Tibial nerve (tissue), 4 donors: ENCODE data around the gene FFAR4. TPM values are rescaled to one million over a fixed set of nuclear protein-coding genes. Genes with fewer than 3 reads are reported as not detected.

Source experiments
- DNase-seq, 2 donors: peaks; one replicate each; pipeline ENCODE4 v3.0.0-alpha.2; 2019; ENCODE audit warnings: low spot score in 2 of 2
- H3K27ac ChIP-seq, 4 donors: fragments of 200-600 bp; sonication (generic) in 3 of 4; one replicate each; pipeline ENCODE4 v1.5.1; 2017 to 2019; ENCODE audit warnings: mild to moderate bottlenecking in 1 of 4
- H3K27me3 ChIP-seq, 2 donors: fragments of 200-600 bp; sonication (generic) in 1 of 2; one replicate each; pipeline versions ENCODE4 v1.5.1 to v1.6.0; 2017 to 2019
- H3K36me3 ChIP-seq, 3 donors: fragments of 200-600 bp; sonication (generic); one replicate each; pipeline ENCODE4 v1.5.1; 2018 to 2019
- H3K4me1 ChIP-seq, 4 donors: fragments of 200-600 bp; sonication (generic) in 3 of 4; one replicate each; pipeline ENCODE4 v1.5.1; 2017 to 2019
- H3K4me3 ChIP-seq, 4 donors: fragments of 200-600 bp; sonication (generic) in 3 of 4; one replicate each; pipeline ENCODE4 v1.5.1; 2017 to 2019; ENCODE audit warnings: mild to moderate bottlenecking in 1 of 4, moderate library complexity in 1 of 4
- H3K9me3 ChIP-seq, 4 donors: fragments of 200-600 bp; sonication (generic) in 3 of 4; one replicate each; pipeline ENCODE4 v1.5.1; 2017 to 2019
- EP300 ChIP-seq, 2 donors: sonication (generic); formaldehyde crosslinking; IDR thresholded peaks; one replicate each; pipeline ENCODE4 v1.6.1; 2017; ENCODE audit warnings: antibody characterized with exemption in 2 of 2, mild to moderate bottlenecking in 1 of 2
- POLR2A ChIP-seq, 2 donors: fragments of 450-650 bp; IDR thresholded peaks; one replicate each; pipeline ENCODE4 v1.6.1; 2017; ENCODE audit warnings: antibody characterized with exemption in 2 of 2, mild to moderate bottlenecking in 2 of 2, moderate library complexity in 2 of 2
- WGBS, 2 donors: methylation state at CpG; one replicate each; pipeline ENCODE4 v1.1.5; 2018; 5-methylcytosine and 5-hydroxymethylcytosine counted together
- total RNA-seq, 4 donors: library from RNA; depleted of rRNA; stranded (reverse); fragments of >200 nt; gene quantifications; one replicate each; pipeline ENCODE4 v1.1.0, GENCODE V29; 2016
- TF ChIP-seq, protein P1 (sequence below), 5 experiments: fragments of 200-600 bp in 3 of 5; fragments of 450-650 bp in 2 of 5; sonication (generic) in 3 of 5; IDR thresholded peaks; one replicate each; pipeline ENCODE4 v1.5.1; 2016 to 2019; ENCODE audit warnings: antibody characterized with exemption in 5 of 5, mild to moderate bottlenecking in 3 of 5, moderate library complexity in 2 of 5

FFAR4 gene
- total RNA-seq, 4 donors from 2014 or later, result 0.39 to 1.5 (median 0.97) TPM

DNA sequence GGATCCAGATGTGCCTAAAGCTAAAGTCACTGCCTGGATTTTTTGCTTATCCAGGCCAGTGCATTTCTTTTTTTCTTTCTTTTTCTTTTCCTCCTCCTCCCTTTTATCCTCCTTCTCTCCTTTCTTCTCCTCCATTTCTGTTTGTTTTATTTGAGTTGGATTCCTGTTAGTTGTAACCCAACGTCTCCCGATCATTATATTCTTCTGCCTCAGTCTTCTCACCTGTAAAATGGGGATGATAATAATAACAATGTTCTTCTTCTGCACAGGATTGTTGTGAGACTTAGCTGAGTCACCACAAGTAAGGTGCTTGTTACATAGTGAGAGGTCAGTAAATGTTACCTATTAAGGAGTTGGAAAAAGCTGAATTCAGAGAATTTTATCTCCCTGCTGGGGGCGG, 13.7 kb upstream of the FFAR4 start:
- Histone ChIP-seq H3K27ac (no peak overlapping the region), H3K9me3 (no peaks in the 10 kb centered on the region), H3K4me3 (no peak overlapping the region), H3K36me3 (no peaks in the 10 kb centered on the region), H3K27me3 (no peaks in the 10 kb centered on the region), H3K4me1 (no peaks in the 10 kb centered on the region)
- 92 to 94% methylated on average over 3 of the region's 3 CpGs for WGBS, 2 donors
- TF ChIP-seq EP300 (IDR thresholded peaks at IDR 0.05) (no peak), POLR2A (IDR thresholded peaks at IDR 0.05) (no peak)
- TF ChIP-seq, protein P1, sequence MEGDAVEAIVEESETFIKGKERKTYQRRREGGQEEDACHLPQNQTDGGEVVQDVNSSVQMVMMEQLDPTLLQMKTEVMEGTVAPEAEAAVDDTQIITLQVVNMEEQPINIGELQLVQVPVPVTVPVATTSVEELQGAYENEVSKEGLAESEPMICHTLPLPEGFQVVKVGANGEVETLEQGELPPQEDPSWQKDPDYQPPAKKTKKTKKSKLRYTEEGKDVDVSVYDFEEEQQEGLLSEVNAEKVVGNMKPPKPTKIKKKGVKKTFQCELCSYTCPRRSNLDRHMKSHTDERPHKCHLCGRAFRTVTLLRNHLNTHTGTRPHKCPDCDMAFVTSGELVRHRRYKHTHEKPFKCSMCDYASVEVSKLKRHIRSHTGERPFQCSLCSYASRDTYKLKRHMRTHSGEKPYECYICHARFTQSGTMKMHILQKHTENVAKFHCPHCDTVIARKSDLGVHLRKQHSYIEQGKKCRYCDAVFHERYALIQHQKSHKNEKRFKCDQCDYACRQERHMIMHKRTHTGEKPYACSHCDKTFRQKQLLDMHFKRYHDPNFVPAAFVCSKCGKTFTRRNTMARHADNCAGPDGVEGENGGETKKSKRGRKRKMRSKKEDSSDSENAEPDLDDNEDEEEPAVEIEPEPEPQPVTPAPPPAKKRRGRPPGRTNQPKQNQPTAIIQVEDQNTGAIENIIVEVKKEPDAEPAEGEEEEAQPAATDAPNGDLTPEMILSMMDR (IDR thresholded peaks at IDR 0.05), result no peak
- no peak for DNase-seq

DNA sequence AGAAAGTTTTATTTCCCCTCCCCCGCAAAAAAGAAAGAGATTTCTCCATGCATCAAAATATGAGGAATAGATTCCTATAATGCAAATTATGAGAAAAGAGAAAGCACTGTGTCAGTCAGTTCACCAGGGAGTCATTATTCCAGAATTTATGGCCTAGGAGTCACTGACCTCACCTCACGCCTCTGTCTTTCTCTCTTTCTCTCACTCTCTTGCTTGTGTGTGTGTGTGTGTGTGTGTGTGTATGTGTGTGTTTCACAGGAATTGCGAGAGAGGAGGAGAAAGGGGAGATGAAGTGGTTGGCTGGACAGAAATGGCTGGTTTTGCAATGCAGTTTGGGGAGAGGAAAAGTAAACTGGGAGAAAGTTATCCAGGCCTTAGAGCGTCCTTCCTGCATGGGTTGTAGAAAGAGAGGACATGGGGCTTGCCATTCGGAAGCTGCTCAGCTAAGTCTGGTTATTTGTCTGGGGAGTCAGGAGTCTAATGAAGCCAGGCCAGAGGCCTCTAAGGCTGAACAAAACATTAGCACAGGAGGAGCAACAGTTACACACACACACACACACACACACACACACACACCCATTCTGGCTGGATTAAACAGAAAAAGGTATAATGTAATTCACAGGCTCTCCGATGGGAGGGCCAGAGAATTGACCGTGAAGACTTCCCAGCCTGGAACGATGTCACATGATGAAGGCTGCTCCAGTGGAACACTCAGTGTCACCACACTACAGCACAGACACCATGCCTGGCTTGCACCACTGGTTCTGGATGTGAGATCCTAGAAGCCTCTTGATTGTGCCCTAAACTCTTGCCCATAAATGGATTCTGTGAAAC, 12.8 kb upstream of the FFAR4 start:
- no peak for DNase-seq
- Histone ChIP-seq H3K27me3 (no peaks in the 10 kb centered on the region), H3K36me3 (no peaks in the 10 kb centered on the region), H3K9me3 (no peaks in the 10 kb centered on the region), H3K4me3 (no peak overlapping the region), H3K27ac (no peak overlapping the region), H3K4me1 (no peaks in the 10 kb centered on the region)
- TF ChIP-seq, protein P1 (IDR thresholded peaks at IDR 0.05), result no peak
- TF ChIP-seq POLR2A (IDR thresholded peaks at IDR 0.05) (no peak), EP300 (IDR thresholded peaks at IDR 0.05) (no peak)
- WGBS, 2 donors, result 60 to 62% methylated on average over 8 of the region's 8 CpGs

DNA sequence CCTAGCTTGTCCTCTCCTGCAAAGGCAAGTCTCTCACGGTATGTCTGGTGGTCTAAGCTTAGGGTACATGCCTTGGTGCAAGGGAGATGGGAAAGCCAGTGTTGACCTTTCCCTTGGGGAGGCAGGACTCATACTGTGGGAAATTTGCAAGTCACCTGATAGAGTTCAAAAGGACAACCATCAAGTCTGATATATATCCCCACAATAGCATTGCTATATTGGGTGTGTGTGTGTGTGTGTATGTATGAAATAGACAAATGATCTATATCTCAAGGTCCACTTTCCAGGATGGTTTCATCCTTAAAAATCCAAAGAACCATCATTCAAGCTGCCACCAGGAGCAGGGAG, 12.2 kb upstream of the FFAR4 start:
- no peaks in the 10 kb centered on the region for H3K9me3 ChIP-seq
- 77 to 92% methylated on average over 1 of the region's 1 CpG for WGBS, 2 donors
- no peak for DNase-seq
- no peaks in the 10 kb centered on the region for H3K36me3 ChIP-seq
- TF ChIP-seq, protein P1 (IDR thresholded peaks at IDR 0.05), result no peak
- TF ChIP-seq EP300 (IDR thresholded peaks at IDR 0.05) (no peak), POLR2A (IDR thresholded peaks at IDR 0.05) (no peak)
- H3K4me1 ChIP-seq, result no peaks in the 10 kb centered on the region
- no peak overlapping the region for H3K27ac ChIP-seq
- H3K27me3 ChIP-seq, result no peaks in the 10 kb centered on the region
- no peak overlapping the region for H3K4me3 ChIP-seq

- H3K27ac ChIP-seq, result no peak overlapping the region
- no peaks in the 10 kb centered on the region for H3K36me3 ChIP-seq
- no peaks in the 10 kb centered on the region for H3K27me3 ChIP-seq
- no peaks in the 10 kb centered on the region for H3K9me3 ChIP-seq
- TF ChIP-seq, protein P1 (IDR thresholded peaks at IDR 0.05), result peak; percentile 30 to 59 (median 44)
- TF ChIP-seq EP300 (IDR thresholded peaks at IDR 0.05) (no peak), POLR2A (IDR thresholded peaks at IDR 0.05) (no peak)
- peak; percentile 43 to 51 for DNase-seq
- H3K4me3 ChIP-seq, result no peak overlapping the region
- WGBS, 2 donors, result 49 to 59% methylated on average over 14 of the region's 14 CpGs
- H3K4me1 ChIP-seq, result no peaks in the 10 kb centered on the region
These were observed 11.6 kb upstream of the FFAR4 start for GRCh38 chr10:93554760-93555432.

GRCh38 chr10:93559490-93559889, 7.0 kb upstream of the FFAR4 start:
- 89 to 93% methylated on average over 9 of the region's 9 CpGs for WGBS, 2 donors
- H3K9me3 ChIP-seq, result no peaks in the 10 kb centered on the region
- H3K4me1 ChIP-seq, result no peaks in the 10 kb centered on the region
- no peaks in the 10 kb centered on the region for H3K27me3 ChIP-seq
- no peaks in the 10 kb centered on the region for H3K36me3 ChIP-seq
- no peak for DNase-seq
- no peak overlapping the region for H3K4me3 ChIP-seq
- H3K27ac ChIP-seq, result no peak overlapping the region
- TF ChIP-seq POLR2A (IDR thresholded peaks at IDR 0.05) (no peak), EP300 (IDR thresholded peaks at IDR 0.05) (no peak)
- TF ChIP-seq, protein P1 (IDR thresholded peaks at IDR 0.05), result no peak
